HepG2 (cell line): ENCODE data around the gene TTBK1. TPM values are rescaled to one million over a fixed set of nuclear protein-coding genes. Genes with fewer than 3 reads are reported as not detected.

ENCODE experiments used
- ATAC-seq: fragments of 200-7000 bp; cut with Tn5 transposase; 3 replicates; pipeline ENCODE4 v1.9.1; 2020; ENCODE audit warnings: mild to moderate bottlenecking, moderate library complexity
- BruUV-seq: library from RNA; stranded (reverse); fragments of 400-500 nt; replicated peaks from 2 replicates; lab custom pipeline; 2021; lab: Mats Ljungman, UMichigan
- CTCF ChIA-PET: fragments of 300-600 bp; formaldehyde crosslinking; extraction: SDS; loops from one replicate; lab custom pipeline; 2021; ENCODE audit warnings: low total read pairs, inconsistent platforms, low intra/inter-chr PET ratio; lab: Yijun Ruan, JAX
- POLR2A ChIA-PET: fragments of 350-600 bp; sonication (Branson Sonifier 250); formaldehyde crosslinking; loops from one replicate; lab custom pipeline; 2020; ENCODE audit warnings: antibody characterized with exemption, inconsistent platforms; lab: Yijun Ruan, JAX
- DNase-seq: peaks from one replicate; pipeline ENCODE4 v3.0.0-alpha.2; 2015; ENCODE audit warnings: low spot score
- FAIRE-seq: peaks from 3 replicates; lab custom pipeline; 2011; peaks lifted over from hg19 to GRCh38; lab: Jason Lieb, UNC
- H2AFZ ChIP-seq: one replicate; pipeline ENCODE4 v1.6.1; 2011; ENCODE audit warnings: low read length, inconsistent platforms
- H3K27ac ChIP-seq: fragments of 300-600 bp; 3 replicates; pipeline ENCODE4 v1.8.0; 2011; ENCODE audit warnings: mixed run types, mild to moderate bottlenecking, mixed read lengths, low read length, inconsistent platforms; ENCODE audit not compliant: insufficient read depth; ENCODE audit errors: extremely low read length
- H3K27me3 ChIP-seq, 2 experiments: fragments of 200-600 bp in 1 of 2; 2 replicates in 1 of 2; 3 replicates in 1 of 2; pipeline versions ENCODE4 v1.6.0 to v1.8.0; 2011; ENCODE audit warnings: low read length in 2 of 2, mild to moderate bottlenecking in 2 of 2, moderate library complexity in 2 of 2, inconsistent platforms in 1 of 2; ENCODE audit not compliant: insufficient read depth in 2 of 2, control insufficient read depth in 1 of 2
- H3K36me3 ChIP-seq, 2 experiments: fragments of 200-600 bp in 1 of 2; replicated peaks in 1 of 2; 2 replicates in 1 of 2; 3 replicates in 1 of 2; pipeline versions ENCODE4 v1.5.1 to v1.8.0; 2011; ENCODE audit warnings: low read length in 2 of 2, inconsistent platforms in 1 of 2; ENCODE audit not compliant: insufficient read depth in 2 of 2, control insufficient read depth in 1 of 2
- H3K4me1 ChIP-seq: 2 replicates; pipeline ENCODE4 v1.5.1; 2012; ENCODE audit warnings: low read length, inconsistent platforms; ENCODE audit not compliant: insufficient read depth
- H3K4me2 ChIP-seq: 2 replicates; pipeline ENCODE4 v1.6.0; 2011; ENCODE audit warnings: low read depth, low read length, inconsistent platforms
- H3K4me3 ChIP-seq, 3 experiments: fragments of 200-600 bp in 1 of 3; sonication (generic), shearing (Covaris generic) in 1 of 3; replicated peaks in 1 of 3; 2 replicates each; pipeline ENCODE4 v1.5.1; 2011 to 2016; ENCODE audit warnings: low read length in 3 of 3, inconsistent platforms in 2 of 3, low read depth in 2 of 3, mild to moderate bottlenecking in 2 of 3, control low read depth in 1 of 3, mixed read lengths in 1 of 3; ENCODE audit not compliant: insufficient read depth in 1 of 3
- H3K79me2 ChIP-seq: one replicate; pipeline ENCODE4 v1.6.1; 2011; ENCODE audit warnings: low read length, inconsistent platforms; ENCODE audit not compliant: insufficient read depth
- H3K9ac ChIP-seq: 2 replicates; pipeline ENCODE4 v1.6.0; 2011; ENCODE audit warnings: mild to moderate bottlenecking, low read depth, low read length, inconsistent platforms; ENCODE audit not compliant: insufficient read depth
- H3K9me3 ChIP-seq: 2 replicates; pipeline ENCODE4 v1.5.1; 2012; ENCODE audit warnings: mild to moderate bottlenecking, low read length
- H4K20me1 ChIP-seq: 2 replicates; pipeline ENCODE4 v1.6.0; 2011; ENCODE audit warnings: inconsistent platforms, mild to moderate bottlenecking, low read length, moderate library complexity; ENCODE audit not compliant: insufficient read depth
- DMTF1 ChIP-seq: sonication (generic); formaldehyde crosslinking; IDR thresholded peaks from 2 replicates; pipeline ENCODE4 v1.4.0; 2020; ENCODE audit warnings: mild to moderate bottlenecking, missing genetic modification reagents
- MAFG ChIP-seq: sonication (generic); formaldehyde crosslinking; IDR thresholded peaks from 2 replicates; pipeline ENCODE4 v1.5.1; 2020; ENCODE audit warnings: mild to moderate bottlenecking, missing genetic modification reagents
- MXI1 ChIP-seq: IDR thresholded peaks from 3 replicates; pipeline ENCODE4 v1.6.1; 2012; ENCODE audit warnings: low read depth, low read length, inconsistent platforms, borderline replicate concordance
- PRDM15 ChIP-seq: sonication (generic); formaldehyde crosslinking; IDR thresholded peaks from 2 replicates; pipeline ENCODE4 v1.4.0; 2020; ENCODE audit warnings: missing genetic modification reagents
- RBM39 ChIP-seq: fragments of 200-400 bp; formaldehyde crosslinking; IDR thresholded peaks from one replicate; pipeline ENCODE4 v1.6.1; 2018; ENCODE audit warnings: antibody characterized with exemption, mild to moderate bottlenecking, low read depth, low read length; ENCODE audit not compliant: poor library complexity, severe bottlenecking
- TBP ChIP-seq: sonication (generic); formaldehyde crosslinking; IDR thresholded peaks from 2 replicates; pipeline ENCODE4 v1.5.0; 2020; ENCODE audit warnings: missing genetic modification reagents
- ZBTB25 ChIP-seq: IDR thresholded peaks from 2 replicates; pipeline ENCODE4 v1.6.1; 2018; ENCODE audit warnings: missing genetic modification reagents
- ZBTB4 ChIP-seq: sonication (generic); formaldehyde crosslinking; IDR thresholded peaks from 2 replicates; pipeline ENCODE4 v1.4.0; 2020; ENCODE audit warnings: missing genetic modification reagents, mild to moderate bottlenecking, borderline replicate concordance
- ZFP41 ChIP-seq: sonication (generic); formaldehyde crosslinking; IDR thresholded peaks from 2 replicates; pipeline ENCODE4 v1.4.0; 2020; ENCODE audit warnings: mild to moderate bottlenecking, missing genetic modification reagents, borderline replicate concordance
- ZMYM4 ChIP-seq: sonication (generic); formaldehyde crosslinking; IDR thresholded peaks from 2 replicates; pipeline ENCODE4 v1.8.1; 2023; ENCODE audit warnings: mild to moderate bottlenecking, missing genetic modification reagents
- ZNF3 ChIP-seq: IDR thresholded peaks from 2 replicates; pipeline ENCODE4 v1.7.0; 2017; ENCODE audit warnings: inconsistent platforms
- ZNF782 ChIP-seq: sonication (generic); formaldehyde crosslinking; IDR thresholded peaks from 2 replicates; pipeline ENCODE4 v1.4.0; 2020; ENCODE audit warnings: missing genetic modification reagents, mild to moderate bottlenecking, borderline replicate concordance
- WGBS: methylation state at CpG from one replicate; pipeline ENCODE4 v1.1.6; 2017; ENCODE audit warnings: low lambda C conversion rate; 5-methylcytosine and 5-hydroxymethylcytosine counted together
- in situ Hi-C: cut with HindIII; loops from 2 replicates; pipeline ENCODE4 v1.10.0; 2017; ENCODE audit warnings: low pct_unique_long_range_greater_than_20kb; ENCODE audit not compliant: extremely low pct_ligation_motif_present
- intact Hi-C: fragments of 100-400 bp; cut with micrococcal nuclease; formaldehyde crosslinking; loops from one replicate; pipeline ENCODE4 v1.10.0; 2022; ENCODE audit not compliant: unreplicated experiment
- polyA plus RNA-seq, 8 experiments: library from polyadenylated mRNA; depleted of rRNA in 3 of 8; stranded (reverse) in 7 of 8; unstranded in 1 of 8; fragments of >200 nt; fragmentation: Illumina TruSeq in 4 of 8; extraction: Trizol in 4 of 8; gene quantifications; 2 replicates each; pipeline versions ENCODE4 v1.2.1 to v1.2.3, GENCODE V29; 2011 to 2016; ENCODE audit warnings: low read depth in 4 of 8, missing spikeins in 1 of 8, mixed read lengths in 1 of 8; ENCODE audit not compliant: insufficient read depth in 1 of 8
- total RNA-seq, 5 experiments: library from RNA; depleted of rRNA; stranded (reverse); fragments of >200 nt; fragmentation: Illumina TruSeq; extraction: Trizol; gene quantifications; 2 replicates each; pipeline ENCODE4 v1.2.3, GENCODE V29; 2016; ENCODE audit warnings: low read depth in 1 of 5

TTBK1 gene
- total and polyA plus RNA-seq, 2 of the 13 experiments (the other 11 are each of a cell fraction or from before 2014, with no cell fraction given): 0.24 to 0.33 TPM

GRCh38 chr6:43269273-43270007 lies 26.2 kb downstream of the TTBK1 start:
- POLR2A ChIA-PET: interaction anchor here (0.7 to 20.0 kb wide), 11 partner anchors 10 to 248 kb away, joined by 3 to 314 read pairs (median 4); partner anchors contain the start of genes ABCC10, DNPH1, POLR1C and SLC22A7
- peaks cover 99% of the 10 kb centered on the region for H3K4me1 ChIP-seq
- TF ChIP-seq ZBTB4 (no peak), MAFG (CRISPR knock-in tag) (no peak), ZFP41 (CRISPR knock-in tag) (no peak), ZBTB25 (CRISPR knock-in tag) (no peak), MXI1 (0 out of 3 replicates have a peak, but pooled peaks have one; percentile 9), PRDM15 (CRISPR knock-in tag) (no peak), ZMYM4 (CRISPR knock-in tag) (no peak), DMTF1 (CRISPR knock-in tag) (no peak), ZNF782 (CRISPR knock-in tag) (no peak), TBP (CRISPR knock-in tag) (no peak), ZNF3 (peak; percentile 64; the same call in 1 of the 2 replicates), RBM39 (no peak)

More at GRCh38 chr6:43269273-43270007, 26.2 kb downstream of the TTBK1 start:
- intact Hi-C loops: loop anchor here (10.0 kb wide), 1 partner anchor 155 kb away; the partner anchor contains the start of gene ABCC10
- 94% methylated on average over 44 of the region's 44 CpGs for WGBS
- peak overlapping the region; percentile 10 for H3K9ac ChIP-seq
- peak overlapping the region; percentile 91 for H3K27ac ChIP-seq
- CTCF ChIA-PET: no interaction called here
- peaks cover 2% of the 10 kb centered on the region for H3K79me2 ChIP-seq
- no peaks in the 10 kb centered on the region for H4K20me1 ChIP-seq
- ATAC-seq (no peak), DNase-seq (no peak), FAIRE-seq (no peak)
- no peaks in the 10 kb centered on the region for H3K27me3 ChIP-seq
- H2AFZ ChIP-seq: no peak overlapping the region
- in situ Hi-C loops: no loop called here
- no peak overlapping the region for H3K4me3 ChIP-seq
- H3K9me3 ChIP-seq: no peaks in the 10 kb centered on the region
- no TSS peak for BruUV-seq
- peak overlapping the region; percentile 82; the same call in 1 of the 2 replicates for H3K4me2 ChIP-seq
- H3K36me3 ChIP-seq: no peaks in the 10 kb centered on the region
